ENCODE data around the gene PPTC7.

DNA sequence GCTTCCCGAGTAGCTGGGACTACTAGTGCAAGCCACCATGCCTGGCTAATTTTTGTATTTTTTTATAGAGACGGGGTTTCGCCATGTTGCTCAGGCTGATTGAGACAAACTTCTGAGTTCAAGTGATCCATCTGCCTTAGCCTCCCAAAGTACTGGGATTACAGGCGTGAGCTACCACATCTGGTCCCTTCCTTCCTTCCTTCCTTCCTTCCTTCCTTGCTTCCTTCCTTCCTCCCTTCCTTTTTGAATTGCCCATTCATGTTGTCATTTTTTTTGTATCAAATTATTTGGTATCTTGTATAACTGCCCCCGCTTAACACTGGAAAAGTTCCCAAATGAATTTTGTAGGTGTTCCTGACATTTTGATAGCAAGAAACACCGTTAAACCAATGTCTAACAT lies 69.3 kb downstream of the PPTC7 start:
- TF ChIP-seq, protein P1, sequence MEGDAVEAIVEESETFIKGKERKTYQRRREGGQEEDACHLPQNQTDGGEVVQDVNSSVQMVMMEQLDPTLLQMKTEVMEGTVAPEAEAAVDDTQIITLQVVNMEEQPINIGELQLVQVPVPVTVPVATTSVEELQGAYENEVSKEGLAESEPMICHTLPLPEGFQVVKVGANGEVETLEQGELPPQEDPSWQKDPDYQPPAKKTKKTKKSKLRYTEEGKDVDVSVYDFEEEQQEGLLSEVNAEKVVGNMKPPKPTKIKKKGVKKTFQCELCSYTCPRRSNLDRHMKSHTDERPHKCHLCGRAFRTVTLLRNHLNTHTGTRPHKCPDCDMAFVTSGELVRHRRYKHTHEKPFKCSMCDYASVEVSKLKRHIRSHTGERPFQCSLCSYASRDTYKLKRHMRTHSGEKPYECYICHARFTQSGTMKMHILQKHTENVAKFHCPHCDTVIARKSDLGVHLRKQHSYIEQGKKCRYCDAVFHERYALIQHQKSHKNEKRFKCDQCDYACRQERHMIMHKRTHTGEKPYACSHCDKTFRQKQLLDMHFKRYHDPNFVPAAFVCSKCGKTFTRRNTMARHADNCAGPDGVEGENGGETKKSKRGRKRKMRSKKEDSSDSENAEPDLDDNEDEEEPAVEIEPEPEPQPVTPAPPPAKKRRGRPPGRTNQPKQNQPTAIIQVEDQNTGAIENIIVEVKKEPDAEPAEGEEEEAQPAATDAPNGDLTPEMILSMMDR (conservative IDR thresholded peaks at IDR 0.05 in 1 of 2, IDR thresholded peaks at IDR 0.05 in 1 of 2; ENCODE audit: low read depth in 1 of 2, low read length in 2 of 2), result no peak
- TF ChIP-seq EZH2 (IDR thresholded peaks at IDR 0.05; ENCODE audit: low read length, missing control alignments), result no peak

Data from fibroblast of lung (primary cell).